K562 (cell line): Measurements from ENCODE around the gene ZNF544. TPM values are rescaled to one million over a fixed set of nuclear protein-coding genes. Genes with fewer than 3 reads are reported as not detected.

Experiments used
- ATF7 ChIP-seq: fragments of 450-650 bp; IDR thresholded peaks from 2 replicates; pipeline ENCODE4 v1.7.1; 2014; ENCODE audit warnings: mild to moderate bottlenecking, moderate library complexity
- CREB1 ChIP-seq, 2 experiments: sonication (generic) in 1 of 2; formaldehyde crosslinking in 1 of 2; IDR thresholded peaks; 2 replicates each; pipeline versions ENCODE4 v1.6.1 to v1.8.0; 2012 to 2022; ENCODE audit warnings: inconsistent platforms in 1 of 2, mild to moderate bottlenecking in 1 of 2, missing genetic modification reagents in 1 of 2, moderate library complexity in 1 of 2
- ELF2 ChIP-seq: fragments of 250-450 bp; sonication (Bioruptor Pico); IDR thresholded peaks from 2 replicates; pipeline ENCODE4 v1.5.0; 2021; ENCODE audit warnings: mild to moderate bottlenecking
- HEY1 ChIP-seq: fragments of 250-450 bp; sonication (Bioruptor Pico); IDR thresholded peaks from 2 replicates; pipeline ENCODE4 v1.5.0; 2020; ENCODE audit warnings: mild to moderate bottlenecking, moderate library complexity, borderline replicate concordance
- REST ChIP-seq, 2 experiments: fragments of 450-650 bp; formaldehyde crosslinking in 1 of 2; IDR thresholded peaks; 2 replicates each; pipeline versions ENCODE4 v1.4.0 to v1.6.1; 2014 to 2020; ENCODE audit warnings: mild to moderate bottlenecking in 2 of 2, borderline replicate concordance in 1 of 2, low read depth in 1 of 2
- YY1 ChIP-seq, 3 experiments: IDR thresholded peaks; 2 replicates each; pipeline ENCODE4 v1.6.1; 2011; ENCODE audit warnings: low read length in 2 of 3, mild to moderate bottlenecking in 2 of 3, moderate library complexity in 2 of 3, borderline replicate concordance in 1 of 3, control low read depth in 1 of 3, low read depth in 1 of 3; ENCODE audit not compliant: insufficient read depth in 3 of 3, insufficient replicate concordance in 2 of 3, control insufficient read depth in 1 of 3, insufficient read length in 1 of 3; ENCODE audit errors: extremely low read depth in 1 of 3
- ZBTB40 ChIP-seq, 2 experiments: fragments of 450-650 bp in 1 of 2; sonication (generic) in 1 of 2; formaldehyde crosslinking in 1 of 2; IDR thresholded peaks; 2 replicates each; pipeline versions ENCODE4 v1.7.1 to v1.9.0; 2016 to 2022; ENCODE audit warnings: inconsistent platforms in 1 of 2, mild to moderate bottlenecking in 1 of 2, missing genetic modification reagents in 1 of 2
- ZNF184 ChIP-seq: sonication (generic); formaldehyde crosslinking; IDR thresholded peaks from 2 replicates; pipeline ENCODE4 v1.5.0; 2020; ENCODE audit warnings: missing genetic modification reagents
- polyA plus RNA-seq, 8 experiments: library from polyadenylated mRNA; depleted of rRNA in 4 of 8; stranded (reverse) in 5 of 8; unstranded in 3 of 8; fragments of >200 nt; fragmentation: Nextera tagmentation in 2 of 8; fragmentation: Illumina TruSeq in 1 of 8; extraction: Ambion mirVana in 2 of 8; extraction: Trizol in 1 of 8; gene quantifications; 2 replicates each; pipeline versions ENCODE4 v1.2.1 to v1.2.3, GENCODE V29; 2011 to 2014; ENCODE audit warnings: inconsistent platforms in 1 of 8, missing spikeins in 1 of 8
- total RNA-seq, 7 experiments: library from RNA; depleted of rRNA in 6 of 7; stranded (reverse); fragments of >200 nt in 6 of 7; fragmentation: Illumina TruSeq in 2 of 7; extraction: Trizol in 2 of 7; gene quantifications; 2 replicates each; pipeline versions ENCODE4 v1.2.1 to v1.2.3, GENCODE V29; 2011 to 2021; ENCODE audit warnings: low replicate concordance in 1 of 7

Gene ZNF544
- total and polyA plus RNA-seq, 9 of the 15 experiments (the other 6 are each of a cell fraction or from before 2014, with no cell fraction given) = 23.6 to 59.0 (median 41.4) TPM

GRCh38 chr19:58268344-58268743 lies 39.6 kb downstream of the ZNF544 start (continued):
- no peak for TF ChIP-seq REST (IDR thresholded peaks at IDR 0.05; ENCODE audit: borderline replicate concordance)
- no peak for TF ChIP-seq REST (CRISPR knock-in tag; IDR thresholded peaks at IDR 0.05; ENCODE audit: low read depth)
- no peak for TF ChIP-seq ZNF184 (CRISPR knock-in tag)
- no peak for TF ChIP-seq HEY1 (CRISPR knock-in tag)
- no peak for TF ChIP-seq CREB1 (IDR thresholded peaks at IDR 0.05)
- no peak for TF ChIP-seq CREB1 (CRISPR knock-in tag; IDR thresholded peaks at IDR 0.05)
- no peak for TF ChIP-seq ZBTB40 (IDR thresholded peaks at IDR 0.05)
- no peak for TF ChIP-seq ZBTB40 (CRISPR knock-in tag; IDR thresholded peaks at IDR 0.05)
- no peak for TF ChIP-seq YY1 (IDR thresholded peaks at IDR 0.05; ENCODE audit: borderline replicate concordance in 1 of 3, control insufficient read depth in 1 of 3, extremely low read depth in 1 of 3, insufficient read depth in 3 of 3, insufficient read length in 1 of 3, insufficient replicate concordance in 2 of 3, low read depth in 1 of 3, low read length in 2 of 3)
- TF ChIP-seq ATF7 = no peak
- TF ChIP-seq ELF2 (CRISPR knock-in tag) = no peak
